GM21381 (cell line): ENCODE results near the gene ADGRV1.

Source experiments
- ATAC-seq: cut with Tn5 transposase; IDR thresholded peaks from one replicate; pipeline ENCODE4 v1.9.1; 2021; ENCODE audit warnings: mild to moderate bottlenecking, moderate library complexity; ENCODE audit not compliant: unreplicated experiment

The ADGRV1 gene

DNA sequence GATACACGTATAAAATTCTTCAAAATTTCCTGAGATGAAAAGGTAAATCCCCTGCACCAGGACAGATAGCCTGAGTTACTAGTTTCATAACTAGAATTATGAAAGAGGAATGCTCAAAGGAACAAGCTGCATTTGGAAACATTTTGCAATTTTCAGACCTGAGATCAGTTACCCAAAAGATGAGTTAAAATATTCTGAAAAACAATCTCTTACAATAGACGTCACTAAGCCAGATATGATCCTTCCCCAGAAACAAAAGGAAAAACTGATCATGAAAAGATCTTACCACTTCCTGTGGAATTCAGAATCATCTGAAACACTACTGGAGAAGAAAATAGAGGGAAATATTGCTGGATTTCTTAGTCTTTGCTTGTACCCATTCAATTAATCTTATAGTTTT, 619.9 kb downstream of the ADGRV1 start:
- no peak for ATAC-seq

DNA sequence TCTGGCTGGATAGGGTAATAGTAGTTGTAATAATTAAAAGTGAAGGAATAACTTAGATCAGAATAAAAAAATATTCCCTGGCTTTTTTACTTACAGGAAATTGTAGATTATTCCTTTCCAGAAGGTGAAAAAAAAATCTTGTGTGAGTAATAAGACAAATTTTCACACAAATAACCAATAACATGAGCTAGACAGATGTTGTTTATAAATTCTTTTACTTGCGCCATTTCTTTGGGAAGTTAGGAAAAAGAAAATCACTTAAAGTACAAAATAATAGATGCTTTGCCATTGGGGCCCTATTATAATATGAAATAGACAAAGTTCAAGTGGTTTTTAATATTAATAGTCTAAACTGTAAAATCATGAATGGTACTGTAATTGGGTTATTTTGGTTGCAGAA, 620.4 kb downstream of the ADGRV1 start:
- no peak for ATAC-seq

DNA sequence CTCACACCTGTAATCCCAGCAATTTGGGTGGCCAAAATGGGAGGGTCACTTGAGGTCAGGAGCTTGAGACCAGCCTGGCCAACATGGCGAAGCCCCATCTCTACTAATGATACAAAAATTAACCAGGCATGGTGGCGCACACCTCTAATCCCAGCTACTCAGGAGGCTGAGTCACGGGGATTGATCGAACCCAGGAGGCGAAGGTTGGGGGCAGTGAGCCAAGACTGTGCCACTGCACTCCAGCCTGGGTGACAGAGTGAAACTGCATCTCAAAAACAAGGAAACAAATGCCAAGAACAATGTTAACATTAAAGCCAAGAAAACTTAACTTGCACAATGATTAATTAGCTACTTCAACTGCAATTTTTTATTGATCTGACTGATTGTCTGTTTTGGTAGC, 621.9 kb downstream of the ADGRV1 start:
- no peak for ATAC-seq

DNA sequence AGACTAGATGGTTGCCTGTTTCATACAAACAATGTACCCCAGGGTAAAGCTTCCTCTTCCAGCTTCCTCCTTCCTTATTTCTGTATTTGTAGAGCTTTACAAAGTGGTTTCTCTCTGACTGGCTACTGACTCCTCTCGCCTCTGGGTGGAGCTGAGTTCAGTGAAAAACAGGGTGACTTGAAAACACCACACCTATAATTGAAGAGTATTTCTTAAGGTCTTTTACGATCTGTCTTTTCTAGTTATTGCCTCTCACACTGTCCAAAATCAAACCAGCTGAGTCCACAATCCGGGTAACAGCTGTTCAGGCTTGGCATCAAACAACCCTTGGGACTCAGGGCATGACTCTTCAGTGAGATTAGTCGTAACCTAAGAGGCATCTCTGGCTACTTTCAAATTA, 624.2 kb downstream of the ADGRV1 start:
- ATAC-seq = no peak

DNA sequence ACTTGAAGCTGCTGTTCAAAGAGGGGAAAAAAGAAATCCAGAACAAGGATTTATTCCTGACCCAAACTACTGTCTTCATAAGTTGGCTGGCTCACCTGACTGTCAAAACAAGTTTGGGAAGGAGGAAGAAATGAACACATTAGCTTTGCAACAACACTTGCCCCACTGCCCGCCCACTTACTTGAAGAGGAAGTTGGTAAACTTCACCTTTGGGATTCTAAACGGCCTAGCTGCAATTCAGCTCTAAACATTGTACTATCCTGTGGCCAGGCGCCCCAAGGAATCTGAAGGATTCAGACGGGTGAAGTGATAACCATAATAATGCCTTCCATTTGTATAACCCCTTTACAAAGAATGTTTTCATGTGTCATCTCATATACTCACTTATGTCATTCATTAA, 625.1 kb downstream of the ADGRV1 start:
- ATAC-seq = no peak

DNA sequence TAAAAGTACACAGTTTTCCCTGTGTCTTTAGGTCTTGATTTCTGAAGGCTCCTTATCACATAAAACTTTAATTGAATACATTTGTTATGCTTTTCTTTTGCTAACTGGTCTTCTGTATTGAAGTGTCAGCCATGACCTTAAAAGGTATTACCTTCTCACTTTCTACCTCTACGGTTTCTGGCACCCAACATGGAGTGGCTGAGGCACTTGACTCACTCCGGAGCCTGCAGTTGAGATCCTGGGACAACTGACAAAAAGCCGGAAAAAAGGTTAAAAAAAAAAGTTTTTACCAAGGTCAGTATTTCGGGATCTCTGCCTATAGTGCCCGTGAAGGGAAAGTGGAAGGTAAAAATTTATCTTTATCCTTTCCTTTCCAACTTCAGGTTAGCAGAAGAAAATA, 627.5 kb downstream of the ADGRV1 start:
- no peak for ATAC-seq

DNA sequence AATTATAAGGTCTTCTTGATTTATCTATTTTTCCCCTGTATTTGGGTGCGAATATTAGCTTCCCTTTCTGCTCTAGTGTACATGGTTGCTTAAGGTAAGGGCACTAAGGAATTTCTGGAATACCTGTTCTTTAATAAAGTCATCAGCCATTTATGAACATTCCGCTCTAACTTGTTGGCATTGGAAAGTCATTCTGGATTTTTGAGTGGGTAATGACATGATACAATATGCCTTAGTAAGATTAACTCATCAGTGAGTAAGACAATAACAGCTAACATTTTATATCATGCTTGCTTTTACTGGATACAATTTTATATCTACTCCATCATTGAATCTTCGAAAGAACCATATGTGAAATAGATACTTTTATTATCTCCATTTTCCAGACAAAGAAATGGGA, 628.4 kb downstream of the ADGRV1 start:
- no peak for ATAC-seq

DNA sequence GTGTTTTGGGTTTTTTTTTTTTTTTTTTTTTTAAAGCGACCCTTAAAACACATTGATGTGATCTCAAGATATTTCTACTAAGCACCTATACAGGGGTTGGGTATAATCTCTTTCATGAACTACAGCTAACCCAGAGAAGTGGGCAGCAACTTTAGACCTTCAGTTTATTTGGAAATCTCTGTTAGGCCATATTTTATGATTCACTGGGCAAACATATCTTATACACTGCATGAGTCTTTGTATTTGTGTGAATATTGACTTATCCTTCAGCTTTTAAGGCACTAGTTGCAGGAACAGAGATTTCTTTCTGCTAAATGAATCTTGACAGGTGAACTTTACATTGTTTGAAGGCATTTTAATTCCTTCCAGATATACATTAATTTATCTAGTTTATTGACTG, 630.2 kb downstream of the ADGRV1 start:
- no peak for ATAC-seq

DNA sequence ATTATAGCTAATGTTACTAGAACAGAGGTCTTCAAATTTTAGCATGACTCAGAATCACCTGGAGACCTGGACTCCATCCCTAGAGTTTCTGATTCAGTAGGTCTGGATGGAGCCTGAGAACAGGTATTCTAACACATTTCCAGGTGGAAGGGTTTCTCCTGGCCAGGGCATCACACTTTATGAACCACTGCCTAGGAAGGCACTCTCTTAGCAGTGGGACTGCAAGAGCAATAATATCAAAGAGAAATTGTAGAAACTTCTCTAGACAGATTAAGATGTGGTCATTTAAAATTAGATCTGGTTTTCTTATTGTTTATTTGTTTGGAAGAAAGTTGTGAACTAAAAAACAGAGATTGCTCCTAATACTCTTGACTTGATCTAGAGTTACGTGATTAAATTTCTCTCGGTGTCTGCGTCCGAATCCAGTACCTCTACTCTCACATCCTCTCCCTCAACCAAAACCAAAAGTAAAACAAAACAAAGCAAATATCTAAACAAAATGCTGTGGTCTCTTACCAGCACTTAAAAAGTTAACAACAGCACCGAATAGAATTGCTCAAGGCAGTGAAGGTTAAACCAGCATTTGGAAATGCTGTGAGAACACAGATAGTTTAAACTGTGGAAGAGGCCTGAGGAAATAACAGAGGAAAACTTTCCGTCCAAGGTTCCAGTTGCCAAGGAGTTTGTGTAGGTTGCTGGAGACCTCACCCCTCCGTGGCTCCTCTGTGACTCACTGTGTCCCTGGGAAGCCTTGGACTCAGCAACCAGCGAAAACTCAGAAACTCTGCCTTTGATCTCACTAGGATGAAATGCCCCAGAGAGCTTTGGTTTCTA, 631.1 kb downstream of the ADGRV1 start:
- ATAC-seq = peak; percentile 87

DNA sequence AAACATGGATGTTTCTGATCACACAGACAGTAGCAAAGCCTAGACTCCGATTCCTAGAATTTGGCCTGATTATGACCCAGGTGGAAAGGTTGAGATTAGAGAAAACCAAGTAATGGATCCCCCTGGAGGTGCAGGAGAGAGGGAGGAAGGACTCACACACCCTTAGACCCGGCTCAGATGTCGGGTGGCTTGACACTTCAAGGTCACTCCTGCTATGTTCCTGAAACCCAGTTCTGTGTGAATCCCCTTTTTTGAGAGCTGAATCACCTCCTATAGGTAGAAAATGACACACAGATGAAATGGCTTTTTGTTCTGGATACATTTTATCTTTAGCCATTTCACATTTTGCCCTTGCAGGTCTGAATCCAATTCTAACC, 631.7 kb downstream of the ADGRV1 start:
- ATAC-seq = no peak

DNA sequence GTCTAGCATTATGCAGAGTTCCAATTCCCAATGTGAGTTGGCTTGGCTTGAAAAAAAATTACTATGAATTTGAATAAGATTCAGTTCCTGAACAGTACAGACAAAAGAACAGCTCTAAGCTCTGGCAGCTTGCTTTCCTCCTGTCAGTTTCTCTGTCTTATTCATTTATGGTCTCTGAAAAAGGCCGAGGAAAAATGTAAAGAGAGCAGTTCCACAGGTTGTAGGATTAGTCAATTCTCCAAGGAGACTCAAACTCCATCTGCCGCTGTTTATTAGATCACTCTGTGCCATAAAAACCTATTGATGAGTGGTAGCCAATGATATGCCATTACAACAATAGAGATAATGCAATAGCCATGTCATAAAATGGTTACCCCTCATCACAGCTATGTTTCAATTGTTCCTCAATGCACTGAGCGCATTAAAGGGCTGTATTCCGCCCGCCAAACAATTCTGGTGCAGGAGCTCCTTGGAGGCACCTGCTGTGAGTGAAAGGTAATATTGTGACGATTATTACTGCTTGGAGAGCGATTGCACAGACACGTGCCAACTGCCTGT, 636.3 kb downstream of the ADGRV1 start:
- ATAC-seq = no peak

DNA sequence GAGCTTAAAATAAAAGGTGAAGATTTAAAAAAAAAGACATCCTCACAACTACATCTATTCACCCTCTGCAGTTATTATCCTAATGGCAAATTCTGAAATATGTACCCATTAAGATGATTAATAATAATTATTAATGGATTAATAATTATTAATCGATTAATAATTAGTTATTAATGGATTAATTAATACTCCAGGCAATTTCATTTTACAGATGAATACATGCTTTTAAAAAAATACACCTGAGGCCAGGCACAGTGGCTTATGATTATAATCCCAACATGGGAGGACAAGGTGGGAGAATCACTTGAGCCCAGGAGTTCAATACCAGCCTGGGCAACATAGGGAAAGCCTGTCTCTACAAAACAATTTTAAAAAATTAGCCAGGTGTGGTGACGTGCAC, 642.1 kb downstream of the ADGRV1 start:
- no peak for ATAC-seq

DNA sequence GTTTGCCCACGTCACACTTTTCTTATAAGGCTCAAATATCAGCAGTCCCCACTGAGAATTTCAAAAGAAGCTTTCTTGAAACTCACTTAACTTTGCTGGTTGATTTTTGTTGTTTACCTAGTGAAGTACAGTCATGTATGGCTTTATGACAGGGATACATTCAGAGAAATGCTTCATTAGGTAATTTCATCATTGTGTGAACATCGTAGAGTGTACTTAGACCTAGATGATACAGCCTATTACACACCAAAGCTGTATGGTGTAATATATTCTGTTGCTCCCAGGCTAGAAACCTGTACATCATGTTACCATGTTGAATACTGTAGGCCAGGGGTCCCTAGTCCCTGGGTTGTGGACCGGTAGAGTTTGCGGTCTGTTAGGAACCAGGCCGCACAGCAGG, 647.5 kb downstream of the ADGRV1 start:
- ATAC-seq = no peak

DNA sequence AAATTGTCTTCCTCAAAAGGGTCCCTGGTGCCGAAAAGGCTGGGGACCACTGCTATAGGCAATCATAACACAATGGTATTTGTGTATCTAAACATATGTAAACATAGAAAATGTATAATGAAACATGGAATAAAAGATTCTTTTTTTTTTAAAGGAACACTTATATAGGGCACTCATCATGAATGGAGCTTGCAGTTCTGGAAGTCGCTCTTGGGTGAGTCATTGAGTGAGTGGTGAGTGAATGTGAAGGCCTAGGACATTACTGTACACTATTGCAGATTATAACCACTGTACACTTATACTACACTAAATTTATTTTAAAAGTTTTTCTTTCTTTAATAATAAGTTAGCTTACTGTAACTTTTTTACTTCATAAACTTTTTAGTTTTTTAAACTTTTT, 648.1 kb downstream of the ADGRV1 start:
- no peak for ATAC-seq

DNA sequence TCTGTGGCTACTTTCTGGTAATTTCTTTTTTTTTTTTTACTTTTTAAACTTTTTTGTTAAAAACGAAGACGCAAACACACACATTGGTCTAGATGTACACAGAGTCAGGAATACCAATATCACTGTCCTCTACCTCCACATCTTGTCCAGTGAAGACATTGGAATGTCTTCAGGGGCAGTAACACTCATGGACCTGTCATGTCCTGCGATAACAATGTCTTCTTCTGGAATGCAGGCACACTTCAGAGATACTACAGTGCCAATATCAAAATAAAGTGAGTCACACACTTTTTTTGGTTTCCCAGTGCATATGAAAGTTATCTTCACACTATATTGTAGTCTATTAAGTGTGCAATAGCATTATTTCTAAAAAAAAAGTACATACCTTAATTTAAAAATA, 648.7 kb downstream of the ADGRV1 start:
- no peak for ATAC-seq

DNA sequence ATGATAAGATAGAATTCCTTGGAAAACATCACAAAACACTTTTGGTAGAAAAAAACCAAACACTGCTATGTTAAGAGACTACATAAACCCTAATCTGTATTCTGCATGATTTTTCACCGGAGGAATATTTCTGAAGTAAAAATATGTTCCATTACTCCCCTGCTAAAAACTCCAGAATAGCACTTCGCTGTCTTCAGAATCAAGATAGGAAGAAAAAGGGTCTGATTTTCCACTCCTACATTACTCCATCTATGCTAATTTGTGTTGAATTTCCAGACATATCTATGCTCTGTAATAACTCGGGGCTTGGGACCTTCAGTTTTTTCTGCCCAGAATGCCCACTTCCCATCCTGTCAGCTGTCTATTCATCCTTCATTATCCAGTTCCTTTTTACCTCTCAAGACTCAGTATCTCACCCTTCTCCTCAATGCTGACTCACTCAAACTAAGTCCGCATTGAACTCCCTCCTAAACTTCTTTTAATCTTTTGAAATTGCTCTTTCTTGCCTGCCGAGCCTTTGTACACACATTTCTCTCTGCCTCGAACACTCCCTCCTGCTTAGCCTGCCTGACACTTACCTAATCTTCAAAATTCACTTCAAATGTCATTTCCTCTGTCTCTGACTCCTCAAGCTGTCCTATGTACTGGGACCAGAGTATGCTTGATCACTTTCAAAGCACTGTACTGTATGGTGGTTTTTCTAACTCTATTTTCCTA, 653.6 kb downstream of the ADGRV1 start:
- ATAC-seq = no peak

DNA sequence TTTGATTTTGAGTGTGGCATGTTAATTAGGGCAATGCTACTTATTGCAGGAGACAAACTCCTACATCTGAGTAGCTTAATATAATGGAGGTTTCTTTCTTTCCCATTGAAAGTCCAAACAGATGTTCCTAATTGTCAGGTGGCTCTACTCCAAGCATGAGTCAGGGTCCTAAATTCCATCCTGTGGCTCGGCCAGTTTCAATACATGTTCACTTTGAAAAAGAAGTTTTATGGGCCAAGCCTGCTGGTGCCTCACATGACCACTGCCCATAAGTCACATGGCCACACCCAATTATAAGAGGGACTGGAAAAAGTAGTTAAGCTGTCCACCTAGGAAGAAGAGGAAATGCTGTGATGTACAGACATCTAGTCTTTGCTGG, 654.1 kb downstream of the ADGRV1 start:
- no peak for ATAC-seq
